Left renal cortex interstitium (tissue), 4 donors: ENCODE measurements around the gene LAMC2. TPM values are rescaled to one million over a fixed set of nuclear protein-coding genes. Genes with fewer than 3 reads are reported as not detected.

Source experiments
- DNase-seq, 4 donors: peaks; one replicate each; pipeline ENCODE4 v3.0.0-alpha.2; 2013; ENCODE audit warnings: low read depth in 4 of 4, low spot score in 2 of 4, missing footprints in 1 of 4
- polyA plus RNA-seq, 4 donors: library from polyadenylated mRNA; unstranded; fragments of 120-200 nt; gene quantifications; one replicate each; pipeline ENCODE4 v1.2.1, GENCODE V29; 2013; ENCODE audit not compliant: insufficient read length in 4 of 4

Gene LAMC2
- polyA plus RNA-seq, 4 donors = 4.9 to 8.6 (median 5.5) TPM

DNA sequence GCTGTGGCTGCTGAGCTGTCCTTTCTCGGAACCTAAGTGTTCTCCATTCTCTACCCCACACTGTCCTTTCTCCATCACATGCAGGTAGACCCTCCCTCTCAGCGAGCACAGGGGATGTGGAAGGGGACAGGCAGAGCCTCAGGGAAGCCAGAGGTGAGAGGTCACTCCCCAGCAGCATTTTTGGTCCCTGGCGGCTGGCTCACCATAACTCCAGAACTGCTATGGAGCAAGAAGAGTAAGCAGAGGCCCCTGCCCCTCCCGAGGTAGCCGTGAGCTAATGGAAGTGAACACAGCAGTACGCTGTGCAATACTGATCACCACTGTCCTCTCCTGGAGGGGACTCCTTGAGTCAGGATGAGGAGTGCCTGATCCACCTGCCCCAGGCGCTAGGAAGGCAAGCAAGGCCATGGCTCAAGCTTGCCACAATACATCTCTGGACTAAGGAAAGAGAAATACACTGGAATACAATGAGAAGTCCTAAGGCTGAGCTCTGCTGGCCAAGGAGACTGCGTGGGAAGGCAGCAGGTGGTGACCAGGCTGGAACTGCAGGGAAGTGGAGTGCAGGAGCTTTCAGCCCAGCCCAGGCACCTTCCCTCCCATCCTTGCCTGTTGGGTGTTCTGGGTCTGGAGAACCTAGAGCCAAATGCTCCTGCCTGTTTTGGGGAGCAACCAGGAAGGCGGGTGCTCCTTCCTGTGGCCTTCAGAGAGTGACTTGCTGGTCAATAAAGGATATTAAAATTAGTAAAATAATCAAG lies 96.2 kb downstream of the LAMC2 start:
- no peak for DNase-seq

- no peak for DNase-seq
Measured at GRCh38 chr1:183283286-183283685, 97.2 kb downstream of the LAMC2 start.

DNA sequence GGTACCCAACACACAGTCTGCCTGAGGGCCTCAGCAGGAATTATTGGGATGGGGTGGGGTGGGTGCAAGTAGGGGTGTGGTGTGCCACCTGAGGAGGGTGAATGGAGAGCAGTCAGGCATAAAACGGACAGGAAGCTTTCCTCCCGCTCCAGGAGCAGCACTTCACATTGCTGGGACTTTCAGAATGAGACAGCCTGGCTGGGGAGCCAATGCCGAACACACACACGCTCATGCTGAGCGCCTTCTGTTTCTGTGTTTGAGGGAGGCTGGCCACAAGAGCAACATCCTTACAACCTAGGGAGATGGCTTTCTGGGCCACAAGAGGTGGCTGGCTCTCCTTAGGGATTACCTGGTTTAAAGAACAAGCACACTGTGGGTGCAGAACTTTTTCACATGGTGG lies 98.0 kb downstream of the LAMC2 start:
- no peak for DNase-seq

GRCh38 chr1:183285256-183285655 lies 99.2 kb downstream of the LAMC2 start:
- DNase-seq = no peak

DNA sequence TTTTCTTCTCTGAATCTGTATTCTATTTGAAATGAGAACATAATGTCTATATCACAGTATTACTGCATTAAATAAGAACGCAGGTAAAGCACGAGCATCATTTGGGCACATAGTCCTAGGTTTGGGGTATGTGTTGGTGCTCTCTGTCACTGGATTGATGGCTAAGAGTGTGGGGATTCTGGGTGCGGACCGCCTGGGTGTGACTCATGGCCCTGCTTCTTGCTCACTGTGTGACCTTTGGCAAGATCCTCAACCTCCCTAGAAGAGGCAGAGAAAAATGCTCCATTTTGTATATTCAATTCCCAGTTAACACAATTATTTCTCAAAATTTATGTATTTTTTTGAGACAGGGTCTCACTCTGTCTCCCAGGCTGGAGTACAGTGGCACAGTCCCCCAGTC lies 99.7 kb downstream of the LAMC2 start:
- no peak for DNase-seq

GRCh38 chr1:183287191-183287675 lies 101.2 kb downstream of the LAMC2 start:
- DNase-seq = no peak

GRCh38 chr1:183288583-183288982 lies 102.5 kb downstream of the LAMC2 start:
- DNase-seq = no peak

DNA sequence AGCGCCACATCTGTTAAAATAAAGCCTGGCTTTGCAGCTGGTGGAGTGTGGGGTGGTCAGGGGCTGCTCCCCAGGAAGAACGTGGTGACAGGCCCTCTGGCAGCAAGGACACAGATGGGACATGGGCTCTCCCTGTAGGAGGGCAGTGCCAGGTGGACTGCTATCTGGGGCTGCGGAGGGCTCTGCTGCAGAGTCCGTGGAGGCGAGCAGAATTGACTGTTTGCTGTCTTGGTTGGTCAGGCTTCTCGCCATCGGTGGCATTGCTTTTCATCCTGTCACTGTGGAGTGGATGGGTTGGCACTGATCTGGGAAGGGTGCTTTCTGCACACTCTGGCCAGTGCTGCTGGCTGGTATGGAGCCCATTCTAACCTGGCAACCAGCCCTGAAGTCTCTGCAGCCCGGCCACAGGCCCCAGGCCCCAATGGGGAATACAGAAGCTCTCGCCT lies 103.0 kb downstream of the LAMC2 start:
- no peak for DNase-seq

DNA sequence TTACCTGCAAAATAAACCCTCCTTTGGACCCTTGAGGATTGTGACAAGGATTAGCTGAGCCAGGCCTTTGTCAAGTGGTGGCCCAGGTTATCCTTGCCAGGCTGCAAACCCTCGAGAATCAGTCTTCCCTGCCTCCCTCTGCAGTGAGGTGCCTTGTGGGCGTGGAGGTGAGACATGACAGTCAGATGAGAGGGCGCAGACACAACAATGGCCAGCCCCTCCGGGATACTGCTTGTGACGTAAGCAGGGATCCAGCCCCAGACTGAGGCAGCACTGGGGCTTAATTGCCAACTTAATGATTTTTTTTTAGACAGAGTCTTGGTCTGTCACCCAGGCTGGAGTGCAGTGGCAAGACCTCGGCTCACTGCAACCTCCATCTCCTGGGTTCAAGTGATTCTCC lies 104.6 kb downstream of the LAMC2 start:
- no peak for DNase-seq

DNA sequence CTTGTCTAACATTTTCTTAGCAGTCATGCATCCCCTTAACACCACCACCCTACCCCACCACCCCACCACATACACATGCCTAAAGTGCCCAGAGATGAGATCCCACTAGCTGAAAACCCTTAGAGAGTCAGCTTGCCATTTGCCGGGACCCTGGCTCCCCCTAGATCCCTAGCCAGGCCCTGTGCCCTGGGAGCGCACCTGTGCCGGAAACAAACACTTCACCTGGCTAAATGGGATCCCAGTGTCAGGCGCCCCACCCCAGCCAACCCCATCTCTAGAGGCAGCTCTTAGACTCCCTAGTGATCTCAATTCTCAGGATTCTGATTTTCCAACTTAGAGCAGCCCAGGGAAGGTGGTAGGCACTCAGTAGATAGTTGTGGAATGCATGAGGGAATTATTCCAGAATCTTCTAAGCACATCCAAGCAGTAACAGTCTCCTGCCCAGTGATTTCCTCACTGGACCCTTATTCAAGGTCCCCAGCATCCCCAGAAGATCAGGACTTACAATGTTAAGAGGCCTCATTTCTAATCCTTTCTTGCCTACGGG lies 105.2 kb downstream of the LAMC2 start:
- DNase-seq = no peak

DNA sequence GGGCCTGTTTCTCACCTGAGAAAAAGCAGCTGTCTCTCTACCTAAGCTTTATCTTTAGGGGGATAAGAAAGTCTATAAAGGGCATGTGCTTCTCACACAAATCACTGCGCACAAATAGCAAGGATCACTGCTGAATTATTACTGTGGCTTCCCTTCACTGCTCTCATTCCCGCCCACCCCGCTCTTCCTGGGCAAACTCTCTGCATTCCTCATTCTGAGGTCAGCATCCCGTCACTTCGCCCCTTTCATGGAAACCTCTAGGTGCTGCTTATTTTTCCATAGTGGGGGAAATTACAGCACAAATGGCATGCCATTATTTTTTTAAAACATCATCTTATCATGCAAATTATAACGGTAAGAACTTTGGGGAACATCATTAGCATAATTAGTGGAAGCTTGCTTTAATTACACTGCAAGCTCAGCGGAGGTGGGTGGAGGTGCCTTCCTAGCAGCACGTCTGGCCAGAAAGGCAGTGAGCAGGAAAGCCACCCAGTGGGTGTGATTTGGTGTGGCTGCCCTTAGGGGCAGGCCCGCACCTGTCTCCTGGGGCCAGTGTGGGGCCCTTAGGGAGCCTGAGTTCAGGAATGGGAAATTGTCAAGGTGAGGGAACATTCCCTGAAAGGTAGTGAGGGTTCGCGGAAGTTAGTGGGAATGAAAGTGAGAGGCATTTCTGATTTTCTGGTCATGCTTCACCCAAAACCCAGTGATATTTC lies 105.9 kb downstream of the LAMC2 start:
- no peak for DNase-seq

- DNase-seq = no peak
Measured at GRCh38 chr1:183293241-183293640, 107.2 kb downstream of the LAMC2 start.

DNA sequence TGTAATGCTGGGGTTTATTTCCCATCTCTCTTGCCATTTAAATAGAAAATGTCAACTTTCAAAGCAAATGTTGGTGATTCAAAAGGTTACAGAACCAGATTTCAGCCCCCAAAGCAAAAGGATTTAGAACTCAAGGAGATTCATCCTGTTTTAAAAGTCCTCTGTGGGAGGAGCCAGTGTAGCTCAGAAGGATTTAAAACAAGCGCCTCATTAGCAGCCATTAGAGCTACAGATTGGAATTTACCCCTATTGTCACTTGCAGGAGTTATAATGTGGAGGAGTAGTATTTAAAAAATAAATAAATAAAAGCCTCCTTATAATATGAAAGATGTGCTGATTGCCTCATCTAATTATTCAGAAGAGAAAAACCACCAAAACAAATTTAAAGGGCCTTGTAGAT lies 107.8 kb downstream of the LAMC2 start:
- DNase-seq = no peak

Other genes starting within 250 kb of the LAMC2 start
- under 1 TPM; 0.17 to 0.62 (median 0.37) TPM for gene SHCBP1L, start 233.1 kb upstream of the LAMC2 start, polyA plus RNA-seq
- gene LAMC1, start 162.8 kb upstream of the LAMC2 start, polyA plus RNA-seq = 100 to 1,000 TPM; 240 to 302 (median 291) TPM
- 1 to 10 TPM; 2.2 to 4.2 (median 3.6) TPM for gene NMNAT2, start 232.1 kb downstream of the LAMC2 start, polyA plus RNA-seq